Skeletal muscle tissue (tissue), 4 donors: Measurements from ENCODE around the gene SESN3. TPM values are rescaled to one million over a fixed set of nuclear protein-coding genes. Genes with fewer than 3 reads are reported as not detected.
"Not testable (repeated sequence)": the region's sequence is repeated elsewhere in the genome, so short reads cannot be mapped to it uniquely, and the experiment has no call there.

Experiments used
- H3K27ac ChIP-seq: one replicate; pipeline ENCODE4 v1.7.0; 2013; ENCODE audit warnings: mild to moderate bottlenecking, low read depth, low read length, inconsistent platforms
- H3K27me3 ChIP-seq, 3 donors: one replicate each; pipeline ENCODE4 v1.7.0; 2013; ENCODE audit warnings: low read length in 3 of 3; ENCODE audit not compliant: control insufficient read depth in 3 of 3, insufficient read depth in 3 of 3
- H3K36me3 ChIP-seq, 3 donors: one replicate each; pipeline ENCODE4 v1.7.0; 2013; ENCODE audit warnings: low read length in 3 of 3; ENCODE audit not compliant: control insufficient read depth in 3 of 3, insufficient read depth in 3 of 3
- H3K4me1 ChIP-seq, 3 donors: one replicate each; pipeline ENCODE4 v1.7.0; 2013; ENCODE audit warnings: low read length in 3 of 3, mild to moderate bottlenecking in 3 of 3; ENCODE audit not compliant: control insufficient read depth in 3 of 3, insufficient read depth in 3 of 3
- H3K4me3 ChIP-seq, 3 donors: one replicate each; pipeline ENCODE4 v1.7.0; 2013; ENCODE audit warnings: low read length in 3 of 3
- H3K9ac ChIP-seq, 3 donors: one replicate each; pipeline ENCODE4 v1.7.0; 2013; ENCODE audit warnings: low read length in 3 of 3, mild to moderate bottlenecking in 3 of 3, moderate library complexity in 2 of 3, low read depth in 1 of 3
- H3K9me3 ChIP-seq, 3 donors: one replicate each; pipeline ENCODE4 v1.7.0; 2013; ENCODE audit warnings: low read length in 3 of 3; ENCODE audit not compliant: control insufficient read depth in 3 of 3
- total RNA-seq: library from RNA; depleted of rRNA; stranded (reverse); fragments of >200 nt; gene quantifications from one replicate; pipeline ENCODE4 v1.2.3, GENCODE V29; 2014
- donor health status: Osteomylitis.

SESN3 gene
- total RNA-seq, 1 donor from 2014 or later: 93.4 TPM

DNA sequence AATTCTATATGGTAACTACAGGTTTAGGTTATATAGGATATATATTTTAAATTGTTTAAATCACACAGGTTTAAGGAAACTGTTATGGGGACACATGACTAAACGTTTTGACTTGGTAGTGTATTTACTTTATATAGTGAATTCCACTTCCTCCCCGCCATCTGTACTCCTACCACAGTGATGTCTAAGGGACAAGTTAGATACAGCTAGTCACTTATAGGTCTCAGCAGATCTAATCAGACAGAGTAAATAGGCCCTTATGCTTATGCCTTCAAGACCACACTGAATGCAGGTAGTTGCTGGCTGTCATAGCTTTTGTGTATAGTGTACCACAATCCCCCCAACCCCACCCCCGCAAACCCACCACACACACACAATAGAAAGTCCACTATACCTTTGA is 8.2 kb downstream of the SESN3 start:
- H3K27me3 ChIP-seq: no peaks in the 10 kb centered on the region
- no peaks in the 10 kb centered on the region for H3K9me3 ChIP-seq
- H3K4me1 ChIP-seq: no peaks in the 10 kb centered on the region
- H3K36me3 ChIP-seq: no peaks in the 10 kb centered on the region
- no peak overlapping the region for H3K4me3 ChIP-seq
- no peak overlapping the region for H3K9ac ChIP-seq
- H3K27ac ChIP-seq: no peak overlapping the region

DNA sequence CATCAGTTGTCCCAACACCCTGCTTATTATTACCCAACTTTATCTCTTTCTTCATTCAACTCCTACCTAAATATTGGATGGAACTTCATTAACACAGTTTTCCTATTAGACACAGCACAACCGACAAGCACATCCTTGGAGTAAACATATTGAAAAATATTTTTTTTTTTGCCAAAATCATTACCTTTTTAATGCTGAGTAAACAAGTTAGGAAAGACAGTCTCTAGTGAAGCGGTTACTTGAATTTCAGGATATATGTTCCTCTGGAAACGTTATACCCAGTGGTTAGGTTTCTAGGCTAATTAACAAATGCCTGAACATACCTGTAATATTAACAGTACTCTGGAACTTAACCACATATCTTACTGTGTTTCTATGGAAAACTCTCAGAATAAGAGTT is 11.4 kb downstream of the SESN3 start:
- H3K36me3 ChIP-seq: no peaks in the 10 kb centered on the region
- no peaks in the 10 kb centered on the region for H3K9me3 ChIP-seq
- no peak overlapping the region for H3K9ac ChIP-seq
- no peaks in the 10 kb centered on the region for H3K27me3 ChIP-seq
- no peak overlapping the region for H3K27ac ChIP-seq
- no peaks in the 10 kb centered on the region for H3K4me1 ChIP-seq
- H3K4me3 ChIP-seq: no peak overlapping the region

DNA sequence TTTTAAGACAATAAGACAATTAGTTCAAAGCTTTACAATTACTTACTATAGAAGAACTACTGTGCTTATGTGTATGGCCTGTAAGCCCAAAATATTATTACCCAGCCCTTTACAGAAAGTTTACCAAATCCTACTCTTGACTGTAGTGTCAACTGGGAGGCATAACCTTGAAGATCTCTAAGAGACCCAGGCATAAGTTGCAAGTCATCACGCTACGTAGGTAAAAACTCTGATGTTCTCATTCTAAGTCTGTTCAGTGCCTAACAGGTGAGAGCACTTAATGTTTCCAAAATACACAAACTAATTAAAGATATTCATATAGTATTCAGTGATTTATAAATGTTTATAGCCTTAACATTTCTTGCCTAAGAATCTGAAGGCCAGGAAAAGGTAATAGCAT is 12.9 kb downstream of the SESN3 start:
- Histone ChIP-seq H3K27me3 (no peaks in the 10 kb centered on the region), H3K4me3 (no peak overlapping the region), H3K9ac (no peak overlapping the region), H3K4me1 (no peaks in the 10 kb centered on the region), H3K36me3 (no peaks in the 10 kb centered on the region), H3K9me3 (no peaks in the 10 kb centered on the region), H3K27ac (no peak overlapping the region)

DNA sequence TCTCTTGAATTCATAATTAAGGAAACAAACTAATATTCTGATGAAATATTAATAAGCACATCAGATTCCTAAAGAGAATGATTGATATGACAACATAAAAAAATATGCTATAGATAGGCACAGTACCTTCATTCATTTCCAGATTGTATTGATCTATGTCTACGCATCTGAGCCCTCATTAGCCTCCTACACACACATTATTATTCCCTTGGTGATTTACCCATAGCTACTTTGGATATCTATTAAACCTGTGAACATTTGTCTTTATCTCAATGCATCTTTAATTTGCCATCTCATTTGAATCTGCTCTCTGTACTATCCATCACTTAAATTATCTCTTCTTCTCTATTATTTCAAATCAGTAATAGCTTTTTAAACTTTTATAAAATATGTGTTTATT is 18.4 kb downstream of the SESN3 start:
- H3K4me1 ChIP-seq: no peaks in the 10 kb centered on the region
- H3K36me3 ChIP-seq: no peaks in the 10 kb centered on the region
- H3K9ac ChIP-seq: no peak overlapping the region
- no peaks in the 10 kb centered on the region for H3K9me3 ChIP-seq
- H3K27me3 ChIP-seq: no peaks in the 10 kb centered on the region
- H3K4me3 ChIP-seq: no peak overlapping the region
- H3K27ac ChIP-seq: no peak overlapping the region

DNA sequence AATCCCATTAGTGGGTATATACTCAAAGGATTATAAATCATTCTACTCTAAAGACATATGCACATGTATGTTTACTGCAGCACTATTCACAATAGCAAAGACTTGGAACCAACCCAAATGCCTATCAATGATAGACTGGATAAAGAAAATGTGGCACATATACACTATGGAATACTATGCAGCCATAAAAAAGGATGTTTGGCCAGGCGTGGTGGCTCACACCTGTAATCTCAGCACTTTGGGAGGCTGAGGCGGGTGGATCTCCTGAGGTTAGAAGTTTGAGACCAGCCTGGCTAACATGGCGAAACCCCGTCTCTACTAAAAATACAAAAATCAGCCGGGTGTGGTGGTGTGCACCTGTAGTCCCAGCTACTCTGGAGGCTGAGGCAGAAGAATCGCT is 21.5 kb downstream of the SESN3 start:
- not testable (repeated sequence) for H3K4me1 ChIP-seq

DNA sequence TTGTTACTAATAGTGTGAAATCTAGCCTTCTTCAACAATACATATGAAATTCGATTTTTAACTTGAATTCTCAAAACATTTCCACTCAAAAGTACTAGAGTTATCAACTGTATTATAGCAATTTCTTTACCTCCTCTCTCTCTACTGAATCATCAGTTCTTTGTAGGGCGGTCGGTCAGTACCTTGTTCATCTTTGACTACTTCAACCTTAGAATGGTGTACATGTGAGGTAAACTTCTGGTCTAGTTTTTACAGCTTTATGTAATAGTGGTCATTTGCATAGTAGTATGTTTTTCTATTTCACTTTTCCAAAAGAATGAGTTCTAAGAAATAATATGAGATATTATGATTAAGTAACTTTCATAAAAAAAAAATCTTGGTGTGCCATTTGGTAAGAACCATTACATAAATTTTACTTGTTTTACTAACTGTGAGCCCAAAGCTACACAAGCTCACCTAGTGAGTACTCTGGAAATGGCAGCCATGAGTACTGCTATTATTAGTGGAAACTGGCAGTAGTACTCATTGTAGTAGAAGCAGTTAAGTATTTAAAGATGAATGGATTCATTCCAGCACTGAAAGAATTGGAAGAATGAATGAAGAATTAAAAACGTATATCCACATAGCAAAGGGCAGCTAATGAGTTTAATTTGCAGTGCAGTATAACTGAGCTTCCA is 30.1 kb downstream of the SESN3 start:
- Histone ChIP-seq H3K27me3 (no peaks in the 10 kb centered on the region), H3K9ac (no peak overlapping the region), H3K4me1 (no peaks in the 10 kb centered on the region), H3K9me3 (no peaks in the 10 kb centered on the region), H3K4me3 (no peak overlapping the region), H3K27ac (no peak overlapping the region), H3K36me3 (no peaks in the 10 kb centered on the region)

More for the DNA sequence above, 21.5 kb downstream of the SESN3 start:
- not testable (repeated sequence) for H3K27me3 ChIP-seq, H3K27ac ChIP-seq, H3K9ac ChIP-seq, H3K9me3 ChIP-seq, H3K4me3 ChIP-seq, H3K36me3 ChIP-seq

DNA sequence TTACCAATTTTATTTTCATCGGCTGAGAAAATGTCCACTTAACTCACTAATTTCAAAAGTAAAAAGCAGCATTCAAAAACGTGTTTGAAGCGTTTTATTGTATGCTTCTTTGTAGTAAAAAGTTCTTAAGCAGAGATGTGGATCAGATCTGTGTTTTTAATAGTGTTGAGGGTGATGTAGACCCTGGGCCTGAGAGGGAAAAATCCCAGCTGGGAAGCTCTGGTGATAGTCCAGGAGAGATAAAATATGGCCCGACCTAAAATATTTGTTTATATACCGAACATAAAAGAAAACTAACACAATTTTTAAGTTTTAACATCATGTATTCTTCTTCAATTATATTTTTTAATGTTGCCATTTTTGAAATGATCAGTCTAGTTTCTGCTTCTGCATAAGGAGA is 35.2 kb downstream of the SESN3 start:
- Histone ChIP-seq H3K9me3 (no peaks in the 10 kb centered on the region), H3K9ac (no peak overlapping the region), H3K27me3 (no peaks in the 10 kb centered on the region), H3K4me1 (no peaks in the 10 kb centered on the region), H3K36me3 (peaks cover 0 to 6% (median 0%) of the 10 kb centered on the region in 3 donors), H3K27ac (no peak overlapping the region), H3K4me3 (no peak overlapping the region)

DNA sequence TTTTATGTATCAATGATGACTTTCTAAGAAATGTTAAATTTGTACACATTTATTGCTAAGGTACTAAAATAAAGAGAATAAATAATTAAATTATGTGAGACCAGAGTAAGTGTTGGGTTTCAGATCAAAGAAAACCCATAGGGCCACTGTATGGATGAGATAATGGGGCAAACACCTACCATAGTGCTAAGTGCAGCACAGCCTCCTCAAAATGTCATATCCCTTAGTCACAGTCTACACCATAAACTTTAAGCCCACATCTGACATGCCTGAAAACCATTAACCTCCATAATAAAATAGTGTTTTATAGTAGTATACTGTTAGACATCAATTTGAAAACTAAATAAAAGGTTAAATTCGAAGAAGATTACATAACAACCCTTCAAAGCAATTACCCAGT is 37.5 kb downstream of the SESN3 start:
- H3K36me3 ChIP-seq: peaks cover 0 to 13% (median 0%) of the 10 kb centered on the region in 3 donors
- no peak overlapping the region for H3K9ac ChIP-seq
- H3K27me3 ChIP-seq: no peaks in the 10 kb centered on the region
- no peaks in the 10 kb centered on the region for H3K9me3 ChIP-seq
- no peak overlapping the region for H3K27ac ChIP-seq
- no peaks in the 10 kb centered on the region for H3K4me1 ChIP-seq
- no peak overlapping the region for H3K4me3 ChIP-seq

DNA sequence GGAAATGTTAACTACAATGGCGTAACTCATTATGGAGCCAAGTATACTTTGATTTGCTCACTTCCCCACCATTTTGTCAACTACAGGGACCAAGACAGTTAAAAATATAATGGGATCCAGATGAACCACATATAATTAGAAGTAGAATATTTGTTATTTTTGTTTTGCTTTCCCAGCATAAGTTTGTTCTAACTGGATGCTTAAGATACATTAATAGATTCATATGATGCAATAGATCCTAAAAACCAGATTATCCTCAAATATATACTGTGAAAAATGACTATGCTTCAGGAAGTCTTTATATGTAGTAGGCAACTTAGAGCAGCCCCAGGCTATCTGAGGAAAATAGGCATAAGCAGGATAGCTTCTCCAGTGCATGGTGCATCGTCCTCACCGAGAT is 38.3 kb downstream of the SESN3 start:
- Histone ChIP-seq H3K9me3 (no peaks in the 10 kb centered on the region), H3K27ac (no peak overlapping the region), H3K4me3 (no peak overlapping the region), H3K9ac (no peak overlapping the region), H3K27me3 (no peaks in the 10 kb centered on the region), H3K36me3 (peaks cover 0 to 13% (median 0%) of the 10 kb centered on the region in 3 donors), H3K4me1 (no peaks in the 10 kb centered on the region)

DNA sequence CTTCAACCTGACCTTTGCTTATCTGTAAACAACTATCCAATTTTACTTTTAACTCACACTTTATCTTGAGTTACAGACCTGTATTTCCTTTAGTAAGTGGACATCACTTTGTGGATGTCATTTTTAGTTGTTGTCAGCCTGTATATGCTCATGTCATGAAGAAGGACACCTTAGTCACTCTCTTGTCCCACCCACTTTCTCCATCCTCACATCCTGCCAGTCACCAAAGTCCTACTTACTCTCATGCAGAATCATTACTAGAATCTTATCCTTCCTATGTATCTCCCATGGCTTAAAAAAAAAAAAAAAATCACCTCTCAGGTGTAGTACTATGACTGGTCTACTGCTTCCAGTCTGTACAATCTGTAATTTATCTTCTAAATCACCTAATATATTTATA is 43.3 kb downstream of the SESN3 start:
- H3K27ac ChIP-seq: no peak overlapping the region
- peaks cover 0 to 16% (median 0%) of the 10 kb centered on the region in 3 donors for H3K36me3 ChIP-seq
- H3K9me3 ChIP-seq: no peaks in the 10 kb centered on the region
- no peak overlapping the region for H3K4me3 ChIP-seq
- no peaks in the 10 kb centered on the region for H3K4me1 ChIP-seq
- no peaks in the 10 kb centered on the region for H3K27me3 ChIP-seq
- H3K9ac ChIP-seq: no peak overlapping the region
